ENCODE data around the gene HEY2. TPM values are rescaled to one million over a fixed set of nuclear protein-coding genes. Genes with fewer than 3 reads are reported as not detected.

The HEY2 gene
- total and polyA plus RNA-seq, 11 donors: 19.9 to 50.9 (median 36.0) TPM

DNA sequence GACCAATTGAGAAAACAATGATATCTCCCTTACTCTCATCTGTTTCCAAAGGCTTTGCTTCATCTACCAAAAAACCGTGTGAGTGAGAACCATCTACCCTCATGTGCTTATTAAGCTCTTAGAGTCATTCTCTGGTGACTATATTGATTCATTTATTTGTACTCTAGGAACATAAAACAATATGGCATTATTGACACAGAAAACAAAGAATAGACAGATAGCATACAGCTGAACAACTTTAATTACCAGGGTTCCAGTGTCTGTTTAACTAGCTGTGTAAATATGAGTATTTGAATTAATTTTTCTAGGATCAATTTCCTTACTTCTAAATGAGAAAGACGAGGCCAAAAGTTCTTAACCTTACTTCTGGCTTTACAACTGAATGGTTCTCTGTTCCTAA, 31.3 kb upstream of the HEY2 start:
- Histone ChIP-seq H3K4me1 (no peaks in the 10 kb centered on the region), H3K4me3 (no peak overlapping the region), H3K36me3 (no peaks in the 10 kb centered on the region), H3K27me3 (no peaks in the 10 kb centered on the region), H3K9me3 (no peaks in the 10 kb centered on the region), H3K27ac (no peak overlapping the region)
- WGBS, 4 donors: 82 to 90% (median 87%) methylated on average over 2 of the region's 2 CpGs
- DNase-seq (no peak), ATAC-seq (no peak)
- TF ChIP-seq POLR2A (IDR thresholded peaks at IDR 0.05): no peak
- TF ChIP-seq, protein P1, sequence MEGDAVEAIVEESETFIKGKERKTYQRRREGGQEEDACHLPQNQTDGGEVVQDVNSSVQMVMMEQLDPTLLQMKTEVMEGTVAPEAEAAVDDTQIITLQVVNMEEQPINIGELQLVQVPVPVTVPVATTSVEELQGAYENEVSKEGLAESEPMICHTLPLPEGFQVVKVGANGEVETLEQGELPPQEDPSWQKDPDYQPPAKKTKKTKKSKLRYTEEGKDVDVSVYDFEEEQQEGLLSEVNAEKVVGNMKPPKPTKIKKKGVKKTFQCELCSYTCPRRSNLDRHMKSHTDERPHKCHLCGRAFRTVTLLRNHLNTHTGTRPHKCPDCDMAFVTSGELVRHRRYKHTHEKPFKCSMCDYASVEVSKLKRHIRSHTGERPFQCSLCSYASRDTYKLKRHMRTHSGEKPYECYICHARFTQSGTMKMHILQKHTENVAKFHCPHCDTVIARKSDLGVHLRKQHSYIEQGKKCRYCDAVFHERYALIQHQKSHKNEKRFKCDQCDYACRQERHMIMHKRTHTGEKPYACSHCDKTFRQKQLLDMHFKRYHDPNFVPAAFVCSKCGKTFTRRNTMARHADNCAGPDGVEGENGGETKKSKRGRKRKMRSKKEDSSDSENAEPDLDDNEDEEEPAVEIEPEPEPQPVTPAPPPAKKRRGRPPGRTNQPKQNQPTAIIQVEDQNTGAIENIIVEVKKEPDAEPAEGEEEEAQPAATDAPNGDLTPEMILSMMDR (IDR thresholded peaks at IDR 0.05): no peak
- intact Hi-C loops (cut with DNase I): no loop called here

DNA sequence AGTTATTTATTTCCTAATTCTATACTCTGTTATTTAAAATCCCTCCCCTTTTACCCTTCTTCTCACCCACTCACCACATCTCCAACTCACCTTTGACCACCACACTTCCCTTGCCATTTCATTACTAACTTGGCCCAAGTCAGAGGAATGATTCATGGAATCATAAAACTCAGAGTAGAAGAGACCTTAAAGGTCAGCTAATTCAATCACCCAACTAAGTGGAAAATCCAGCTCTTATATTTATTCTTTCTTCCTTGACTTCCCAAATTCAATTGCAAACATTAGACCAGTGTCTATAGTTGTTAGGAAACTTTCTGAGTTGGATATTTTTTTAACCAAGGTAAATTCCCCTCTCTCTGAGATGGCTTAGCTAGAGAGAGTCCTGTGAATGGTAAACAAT, 26.5 kb upstream of the HEY2 start:
- Histone ChIP-seq H3K4me1 (no peaks in the 10 kb centered on the region), H3K9me3 (no peaks in the 10 kb centered on the region), H3K36me3 (no peaks in the 10 kb centered on the region), H3K27me3 (no peaks in the 10 kb centered on the region), H3K27ac (no peak overlapping the region), H3K4me3 (no peak overlapping the region)
- no peak for ATAC-seq
- DNase-seq: no peak
- TF ChIP-seq, protein P1 (IDR thresholded peaks at IDR 0.05): no peak
- TF ChIP-seq POLR2A (IDR thresholded peaks at IDR 0.05): no peak
- intact Hi-C loops (cut with DNase I): no loop called here

DNA sequence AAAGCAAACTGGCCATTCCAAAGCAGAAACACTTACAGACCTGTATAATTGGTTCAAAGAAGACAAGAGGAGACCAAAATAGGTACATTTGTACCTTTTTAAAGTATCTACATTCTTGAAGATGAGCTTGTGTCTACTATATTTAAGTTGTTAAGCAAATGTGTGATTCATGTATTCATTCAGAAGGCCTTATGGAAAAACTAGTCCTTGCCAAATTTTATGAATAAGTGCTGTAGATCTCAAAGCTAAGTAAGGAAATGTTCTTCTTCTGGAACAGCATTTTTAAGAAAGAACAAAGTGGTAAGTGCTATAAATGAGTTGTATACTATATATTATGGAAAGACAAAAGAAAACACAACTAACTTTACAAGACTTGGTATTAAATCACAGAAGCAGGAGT, 22.2 kb upstream of the HEY2 start:
- intact Hi-C loops (cut with DNase I): no loop called here
- TF ChIP-seq, protein P1 (IDR thresholded peaks at IDR 0.05): no peak
- TF ChIP-seq POLR2A (IDR thresholded peaks at IDR 0.05): no peak
- H3K36me3 ChIP-seq: no peaks in the 10 kb centered on the region
- DNase-seq (no peak), ATAC-seq (no peak)
- H3K27ac ChIP-seq: no peak overlapping the region
- H3K27me3 ChIP-seq: no peaks in the 10 kb centered on the region
- no peaks in the 10 kb centered on the region for H3K9me3 ChIP-seq
- no peak overlapping the region for H3K4me3 ChIP-seq
- no peaks in the 10 kb centered on the region for H3K4me1 ChIP-seq

DNA sequence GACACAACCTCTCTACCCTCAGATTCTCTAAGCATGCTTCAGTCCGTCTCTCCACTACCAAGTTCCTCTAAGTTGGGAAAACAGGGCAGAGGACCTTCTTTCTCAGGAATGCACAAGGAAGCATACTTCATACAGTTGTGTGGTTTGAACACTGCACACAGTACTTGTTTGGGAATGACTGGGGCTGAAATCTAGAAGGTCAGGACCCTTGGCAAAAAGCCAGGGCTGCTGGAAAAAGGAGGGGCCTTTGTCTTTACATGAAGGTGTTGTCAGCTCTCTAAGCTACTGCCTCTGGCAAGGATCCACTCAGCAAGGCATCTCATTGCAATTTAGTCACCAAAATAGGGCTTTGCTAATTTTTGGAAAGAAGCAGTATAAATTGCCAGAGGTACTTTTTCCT, 20.7 kb upstream of the HEY2 start:
- ATAC-seq: no peak
- no peaks in the 10 kb centered on the region for H3K27me3 ChIP-seq
- intact Hi-C loops (cut with DNase I): no loop called here
- H3K4me1 ChIP-seq: no peaks in the 10 kb centered on the region
- no peaks in the 10 kb centered on the region for H3K9me3 ChIP-seq
- H3K36me3 ChIP-seq: no peaks in the 10 kb centered on the region
- no peak for DNase-seq
- 92 to 94% (median 92%) methylated on average over 1 of the region's 1 CpG for WGBS, 4 donors
- H3K27ac ChIP-seq: no peak overlapping the region
- TF ChIP-seq POLR2A (IDR thresholded peaks at IDR 0.05): no peak
- TF ChIP-seq, protein P1 (IDR thresholded peaks at IDR 0.05): no peak
- no peak overlapping the region for H3K4me3 ChIP-seq
